Lower lobe of right lung (tissue), 2 donors: ENCODE data around the gene APPBP2. TPM values are rescaled to one million over a fixed set of nuclear protein-coding genes. Genes with fewer than 3 reads are reported as not detected.
A peak's percentile ranks its signal among the peaks of the same experiment; 100 is the strongest.
"Not testable (repeated sequence)": the region's sequence is repeated elsewhere in the genome, so short reads cannot be mapped to it uniquely, and the experiment has no call there.

Source experiments
- ATAC-seq, 2 donors: fragments of 200-7000 bp; cut with Tn5 transposase; one replicate each; pipeline ENCODE4 v1.9.1; 2020 to 2022; ENCODE audit warnings: mild to moderate bottlenecking in 2 of 2, moderate library complexity in 2 of 2
- DNase-seq: peaks from one replicate; pipeline ENCODE4 v3.0.0-alpha.2; 2020
- H3K27ac ChIP-seq: fragments of 200-600 bp; one replicate; pipeline ENCODE4 v1.8.0; 2022
- H3K27me3 ChIP-seq: fragments of 200-600 bp; one replicate; pipeline ENCODE4 v1.8.0; 2022; ENCODE audit warnings: low read depth
- H3K36me3 ChIP-seq: fragments of 200-600 bp; one replicate; pipeline ENCODE4 v1.8.0; 2022; ENCODE audit warnings: mild to moderate bottlenecking
- H3K4me1 ChIP-seq: fragments of 200-600 bp; one replicate; pipeline ENCODE4 v1.8.0; 2022
- H3K4me3 ChIP-seq: fragments of 200-600 bp; one replicate; pipeline ENCODE4 v1.8.0; 2022; ENCODE audit warnings: mild to moderate bottlenecking
- H3K9me3 ChIP-seq: fragments of 200-600 bp; one replicate; pipeline ENCODE4 v1.8.0; 2022
- CTCF ChIP-seq: fragments of 200-600 bp; IDR thresholded peaks from one replicate; pipeline ENCODE4 v1.8.0; 2022; ENCODE audit warnings: antibody characterized with exemption, mild to moderate bottlenecking
- intact Hi-C: fragments of 100-400 bp; cut with DNase I; formaldehyde crosslinking; loops from one replicate; pipeline ENCODE4 v1.11.0; 2022
- total RNA-seq: library from RNA; stranded (reverse); fragmentation: NEBNext Ultra II Directional; extraction: Animal tissue kit (Norgen Biotek cat#: 25700); gene quantifications from one replicate; pipeline ENCODE4 v1.2.1, GENCODE V29; 2021
- donor health status: DM: no; HTN: yes; CAD: no; lungs with severe emphysema.

Gene APPBP2
- total RNA-seq, 1 donor from 2014 or later: 49.4 TPM

GRCh38 chr17:60435244-60436167 lies 90.5 kb downstream of the APPBP2 start:
- peak; percentile 90 for TF ChIP-seq CTCF
- Histone ChIP-seq H3K4me1 (no peaks in the 10 kb centered on the region), H3K27me3 (no peaks in the 10 kb centered on the region), H3K9me3 (no peaks in the 10 kb centered on the region), H3K27ac (no peak overlapping the region), H3K4me3 (no peak overlapping the region), H3K36me3 (no peaks in the 10 kb centered on the region)
- peak; percentile 90 to 94 for ATAC-seq
- intact Hi-C loops: no loop called here
- DNase-seq: no peak

GRCh38 chr17:60433021-60433997 lies 92.7 kb downstream of the APPBP2 start:
- H3K36me3 ChIP-seq, H3K9me3 ChIP-seq, H3K27me3 ChIP-seq, H3K4me3 ChIP-seq, H3K4me1 ChIP-seq, H3K27ac ChIP-seq, DNase-seq, ATAC-seq, intact Hi-C loops: not testable (repeated sequence)

GRCh38 chr17:60430561-60430960 lies 95.5 kb downstream of the APPBP2 start:
- H3K27ac ChIP-seq, H3K4me1 ChIP-seq, H3K4me3 ChIP-seq, H3K36me3 ChIP-seq, intact Hi-C loops, H3K9me3 ChIP-seq, DNase-seq, ATAC-seq, H3K27me3 ChIP-seq: not testable (repeated sequence)

- H3K27ac ChIP-seq, H3K4me1 ChIP-seq, ATAC-seq, H3K36me3 ChIP-seq, DNase-seq, H3K4me3 ChIP-seq, H3K9me3 ChIP-seq, intact Hi-C loops, H3K27me3 ChIP-seq: not testable (repeated sequence)
Measured at GRCh38 chr17:60428491-60428890, 97.6 kb downstream of the APPBP2 start.

- H3K9me3 ChIP-seq: no peaks in the 10 kb centered on the region
- no peak for TF ChIP-seq CTCF
- intact Hi-C loops: no loop called here
- no peak overlapping the region for H3K27ac ChIP-seq
- no peak for DNase-seq
- no peak overlapping the region for H3K4me3 ChIP-seq
- H3K4me1 ChIP-seq: no peaks in the 10 kb centered on the region
- no peaks in the 10 kb centered on the region for H3K27me3 ChIP-seq
- no peaks in the 10 kb centered on the region for H3K36me3 ChIP-seq
- ATAC-seq: no peak
Measured at GRCh38 chr17:60426596-60426995, 99.4 kb downstream of the APPBP2 start.

- DNase-seq (no peak), ATAC-seq (no peak)
- no peak for TF ChIP-seq CTCF
- Histone ChIP-seq H3K9me3 (no peaks in the 10 kb centered on the region), H3K4me3 (no peak overlapping the region), H3K4me1 (peaks cover 6% of the 10 kb centered on the region), H3K27ac (no peak overlapping the region), H3K36me3 (no peaks in the 10 kb centered on the region), H3K27me3 (no peaks in the 10 kb centered on the region)
- intact Hi-C loops: no loop called here
Measured at GRCh38 chr17:60425626-60426025, 100.4 kb downstream of the APPBP2 start.
